ENCODE data around the gene SNRPB2. TPM values are rescaled to one million over a fixed set of nuclear protein-coding genes. Genes with fewer than 3 reads are reported as not detected.

Gene SNRPB2

GRCh38 chr20:16778159-16778558, 48.3 kb downstream of the SNRPB2 start:
- Histone ChIP-seq H3K36me3 (replicated peaks in 1 of 2; ENCODE audit: control insufficient read depth in 2 of 2, insufficient read depth in 2 of 2, low read length in 2 of 2) (no peaks in the 10 kb centered on the region), H3K4me1 (ENCODE audit: control insufficient read depth in 2 of 2, insufficient read depth in 1 of 2, low read depth in 1 of 2, low read length in 2 of 2) (no peaks in the 10 kb centered on the region), H3K23ac (ENCODE audit: low read depth, low read length, poor library complexity) (no peak overlapping the region), H3K27me3 (ENCODE audit: control insufficient read depth in 3 of 3, insufficient read depth in 3 of 3, low read depth in 1 of 3, low read length in 3 of 3) (no peaks in the 10 kb centered on the region), H2BK15ac (ENCODE audit: low read length) (no peak overlapping the region), H3K4ac (ENCODE audit: low read length) (no peak overlapping the region), H3K9me3 (replicated peaks in 1 of 2; ENCODE audit: control insufficient read depth in 2 of 2, insufficient read depth in 1 of 2, low read depth in 1 of 2, low read length in 2 of 2) (no peaks in the 10 kb centered on the region), H2BK5ac (ENCODE audit: low read length) (no peak overlapping the region), H3K18ac (ENCODE audit: low read length) (no peak overlapping the region), H2AFZ (ENCODE audit: low read length) (no peak overlapping the region), H2BK120ac (ENCODE audit: low read depth, low read length) (no peak overlapping the region), H3K79me1 (ENCODE audit: low read depth, low read length) (no peaks in the 10 kb centered on the region), H3K27ac (replicated peaks; ENCODE audit: low read length) (no peak overlapping the region), H3K4me3 (ENCODE audit: low read length in 2 of 2) (no peak overlapping the region), H3K14ac (ENCODE audit: low read length) (no peak overlapping the region), H4K91ac (ENCODE audit: low read depth, low read length, poor library complexity) (no peak overlapping the region), H3K9ac (ENCODE audit: low read depth, low read length, poor library complexity) (no peak overlapping the region), H2BK12ac (ENCODE audit: low read length) (no peak overlapping the region), H3K4me2 (ENCODE audit: insufficient read depth, low read length, poor library complexity, severe bottlenecking) (no peak overlapping the region), H4K8ac (ENCODE audit: low read depth, low read length) (no peak overlapping the region), H2AK5ac (ENCODE audit: low read depth, low read length) (no peak overlapping the region)
- DNase-seq (ENCODE audit: low spot score) = no peak
- no CpG with 5 or more reads among the region's 1 CpG for WGBS, 2 donors (ENCODE audit: extremely low coverage in 2 of 2, insufficient read length in 2 of 2, insufficient replicate concordance in 1 of 2)

DNA sequence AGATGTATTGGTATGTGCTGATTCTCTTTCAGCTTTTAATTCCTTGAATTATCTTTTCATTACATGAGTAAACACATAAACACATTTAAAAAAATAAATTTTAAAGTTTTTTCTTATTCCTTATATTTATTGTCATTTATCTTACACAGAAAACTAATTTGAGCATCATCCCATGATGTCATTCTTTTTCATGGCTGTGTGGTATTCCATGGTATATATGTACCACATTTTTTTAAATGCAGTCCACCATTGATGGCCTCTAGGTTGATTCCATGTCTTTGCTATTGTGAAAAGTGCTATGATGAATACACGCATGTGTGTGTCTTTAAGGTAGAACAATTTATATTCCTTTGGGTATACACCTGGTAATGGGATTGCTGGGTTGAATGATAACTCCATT, 51.7 kb downstream of the SNRPB2 start:
- Histone ChIP-seq H3K4ac (ENCODE audit: low read length) (no peak overlapping the region), H3K79me1 (ENCODE audit: low read depth, low read length) (no peaks in the 10 kb centered on the region), H3K23ac (ENCODE audit: low read depth, low read length, poor library complexity) (no peak overlapping the region), H3K27ac (replicated peaks; ENCODE audit: low read length) (no peak overlapping the region), H2BK15ac (ENCODE audit: low read length) (no peak overlapping the region), H3K9me3 (replicated peaks in 1 of 2; ENCODE audit: control insufficient read depth in 2 of 2, insufficient read depth in 1 of 2, low read depth in 1 of 2, low read length in 2 of 2) (no peaks in the 10 kb centered on the region), H3K18ac (ENCODE audit: low read length) (no peak overlapping the region), H2AK5ac (ENCODE audit: low read depth, low read length) (no peak overlapping the region), H2BK5ac (ENCODE audit: low read length) (no peak overlapping the region), H2AFZ (ENCODE audit: low read length) (no peak overlapping the region), H3K9ac (ENCODE audit: low read depth, low read length, poor library complexity) (no peak overlapping the region), H3K4me2 (ENCODE audit: insufficient read depth, low read length, poor library complexity, severe bottlenecking) (no peak overlapping the region), H4K91ac (ENCODE audit: low read depth, low read length, poor library complexity) (no peak overlapping the region), H3K4me3 (ENCODE audit: low read length in 2 of 2) (no peak overlapping the region), H4K8ac (ENCODE audit: low read depth, low read length) (no peak overlapping the region), H2BK12ac (ENCODE audit: low read length) (no peak overlapping the region), H2BK120ac (ENCODE audit: low read depth, low read length) (no peak overlapping the region), H3K4me1 (ENCODE audit: control insufficient read depth in 2 of 2, insufficient read depth in 1 of 2, low read depth in 1 of 2, low read length in 2 of 2) (peaks cover 3 to 5% of the 10 kb centered on the region in 2 donors), H3K36me3 (replicated peaks in 1 of 2; ENCODE audit: control insufficient read depth in 2 of 2, insufficient read depth in 2 of 2, low read length in 2 of 2) (no peaks in the 10 kb centered on the region), H3K14ac (ENCODE audit: low read length) (no peak overlapping the region), H3K27me3 (ENCODE audit: control insufficient read depth in 3 of 3, insufficient read depth in 3 of 3, low read depth in 1 of 3, low read length in 3 of 3) (no peaks in the 10 kb centered on the region)
- no peak for DNase-seq (ENCODE audit: low spot score)
- WGBS, 2 donors (ENCODE audit: extremely low coverage in 2 of 2, insufficient read length in 2 of 2, insufficient replicate concordance in 1 of 2) = no CpG with 5 or more reads among the region's 1 CpG

DNA sequence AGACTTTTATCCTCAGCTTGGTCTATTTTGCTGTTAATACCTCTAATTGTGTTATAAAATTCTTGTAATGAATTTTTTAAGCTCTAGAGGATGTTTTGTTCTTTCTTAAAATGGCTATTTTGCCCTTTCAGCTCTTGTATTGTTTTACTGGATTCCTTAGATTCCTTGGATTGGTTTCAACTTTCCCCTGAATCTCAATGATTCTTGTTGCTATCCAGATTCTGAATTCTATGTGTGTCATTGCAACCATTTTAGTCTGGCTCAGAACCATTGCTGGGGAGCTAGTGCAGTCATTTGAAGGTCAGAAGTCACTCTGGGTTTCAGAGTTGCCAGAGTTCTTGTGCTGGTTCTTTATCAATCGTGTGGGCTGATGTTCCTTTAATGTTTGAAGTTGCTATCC, 55.4 kb downstream of the SNRPB2 start:
- no peaks in the 10 kb centered on the region for H3K36me3 ChIP-seq (replicated peaks in 1 of 2; ENCODE audit: control insufficient read depth in 2 of 2, insufficient read depth in 2 of 2, low read length in 2 of 2)
- no peak overlapping the region for H2BK5ac ChIP-seq (ENCODE audit: low read length)
- H3K27ac ChIP-seq (replicated peaks; ENCODE audit: low read length) = no peak overlapping the region
- no peak overlapping the region for H4K91ac ChIP-seq (ENCODE audit: low read depth, low read length, poor library complexity)
- no peak overlapping the region for H3K23ac ChIP-seq (ENCODE audit: low read depth, low read length, poor library complexity)
- H2BK120ac ChIP-seq (ENCODE audit: low read depth, low read length) = no peak overlapping the region
- H3K4me3 ChIP-seq (ENCODE audit: low read length in 2 of 2) = no peak overlapping the region
- H3K9ac ChIP-seq (ENCODE audit: low read depth, low read length, poor library complexity) = no peak overlapping the region
- no peak overlapping the region for H2BK12ac ChIP-seq (ENCODE audit: low read length)
- no peak overlapping the region for H3K4ac ChIP-seq (ENCODE audit: low read length)
- no CpG with 5 or more reads among the region's 1 CpG for WGBS, 2 donors (ENCODE audit: extremely low coverage in 2 of 2, insufficient read length in 2 of 2, insufficient replicate concordance in 1 of 2)
- H3K18ac ChIP-seq (ENCODE audit: low read length) = no peak overlapping the region
- H2BK15ac ChIP-seq (ENCODE audit: low read length) = no peak overlapping the region
- no peaks in the 10 kb centered on the region for H3K9me3 ChIP-seq (replicated peaks in 1 of 2; ENCODE audit: control insufficient read depth in 2 of 2, insufficient read depth in 1 of 2, low read depth in 1 of 2, low read length in 2 of 2)
- no peak overlapping the region for H3K4me2 ChIP-seq (ENCODE audit: insufficient read depth, low read length, poor library complexity, severe bottlenecking)
- no peak overlapping the region for H3K14ac ChIP-seq (ENCODE audit: low read length)
- DNase-seq (ENCODE audit: low spot score) = no peak
- H2AFZ ChIP-seq (ENCODE audit: low read length) = no peak overlapping the region
- peaks cover 3 to 5% of the 10 kb centered on the region in 2 donors for H3K4me1 ChIP-seq (ENCODE audit: control insufficient read depth in 2 of 2, insufficient read depth in 1 of 2, low read depth in 1 of 2, low read length in 2 of 2)
- no peaks in the 10 kb centered on the region for H3K79me1 ChIP-seq (ENCODE audit: low read depth, low read length)
- no peak overlapping the region for H2AK5ac ChIP-seq (ENCODE audit: low read depth, low read length)
- H4K8ac ChIP-seq (ENCODE audit: low read depth, low read length) = no peak overlapping the region
- H3K27me3 ChIP-seq (ENCODE audit: control insufficient read depth in 3 of 3, insufficient read depth in 3 of 3, low read depth in 1 of 3, low read length in 3 of 3) = no peaks in the 10 kb centered on the region

Small RNA genes within 50 kb of the gene (small RNA-seq; reads per million reads assigned to genes)
- gene AL135938.1 (ENCODE audit: insufficient read depth) = not detected

All from neuronal stem cell (in vitro differentiated cells).